Left forelimb (tissue), 1 donor: ENCODE results near the gene NEURL4.

Source experiments
- DNase-seq: peaks from one replicate; pipeline ENCODE4 v3.0.0-alpha.2; 2018; ENCODE audit warnings: low spot score

NEURL4 gene

DNA sequence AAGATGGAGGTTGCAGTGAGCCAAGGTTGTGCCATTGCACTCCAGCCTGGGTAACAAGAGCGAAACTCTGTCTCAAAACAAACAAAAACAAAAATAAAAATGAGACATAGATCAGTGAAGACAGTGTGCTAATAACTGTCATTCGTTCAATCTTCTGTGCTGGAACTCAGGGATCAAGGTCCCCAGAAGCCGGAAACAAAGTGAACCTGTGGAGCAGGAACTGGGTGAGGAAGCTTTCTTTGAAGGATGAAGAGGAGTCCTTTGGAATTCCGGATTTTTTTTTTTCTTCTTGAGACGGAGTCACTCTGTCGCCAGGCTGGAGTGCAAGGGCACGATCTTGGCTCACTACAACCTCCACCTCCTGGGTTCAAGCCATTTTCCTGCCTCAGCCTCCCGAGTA is 49.7 kb downstream of the NEURL4 start:
- no peak for DNase-seq

DNA sequence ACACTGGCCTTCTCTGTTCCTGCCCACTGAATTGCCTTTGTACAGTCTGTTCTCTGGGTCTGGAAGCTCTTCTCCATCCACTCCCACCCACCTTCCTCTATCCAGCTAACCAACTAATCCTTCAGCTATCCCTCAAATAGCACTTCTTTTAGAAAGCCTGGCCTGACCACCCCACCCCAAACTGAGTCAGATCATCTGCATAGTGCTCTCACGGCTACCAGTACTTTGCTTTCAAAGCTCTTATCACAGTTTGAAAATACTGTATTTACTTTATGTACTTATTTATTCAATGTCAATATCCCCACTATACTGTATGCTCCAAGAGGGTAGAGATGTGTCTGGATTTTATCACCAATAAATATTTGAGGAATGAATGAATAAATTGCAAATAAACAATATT is 62.4 kb downstream of the NEURL4 start:
- no peak for DNase-seq
